Neuron (in vitro differentiated cells): ENCODE measurements around the gene PDE4D.
"Not testable (repeated sequence)": the region's sequence is repeated elsewhere in the genome, so short reads cannot be mapped to it uniquely, and the experiment has no call there.

Source experiments
- H2AFZ ChIP-seq: one replicate; pipeline ENCODE4 v1.6.1; 2013; ENCODE audit warnings: low read depth, mild to moderate bottlenecking, inconsistent platforms, low read length, moderate library complexity
- H3K27me3 ChIP-seq: one replicate; pipeline ENCODE4 v1.6.1; 2013; ENCODE audit warnings: low read length; ENCODE audit not compliant: insufficient read depth
- H3K36me3 ChIP-seq: one replicate; pipeline ENCODE4 v1.6.1; 2013; ENCODE audit warnings: low read length; ENCODE audit not compliant: insufficient read depth
- H3K4me1 ChIP-seq: one replicate; pipeline ENCODE4 v1.6.1; 2013; ENCODE audit warnings: low read length; ENCODE audit not compliant: insufficient read depth
- H3K4me3 ChIP-seq: 2 replicates; pipeline ENCODE4 v1.5.1; 2013; ENCODE audit warnings: mild to moderate bottlenecking, low read length, moderate library complexity
- H3K9me3 ChIP-seq: one replicate; pipeline ENCODE4 v1.6.1; 2013; ENCODE audit warnings: low read length

Gene PDE4D

DNA sequence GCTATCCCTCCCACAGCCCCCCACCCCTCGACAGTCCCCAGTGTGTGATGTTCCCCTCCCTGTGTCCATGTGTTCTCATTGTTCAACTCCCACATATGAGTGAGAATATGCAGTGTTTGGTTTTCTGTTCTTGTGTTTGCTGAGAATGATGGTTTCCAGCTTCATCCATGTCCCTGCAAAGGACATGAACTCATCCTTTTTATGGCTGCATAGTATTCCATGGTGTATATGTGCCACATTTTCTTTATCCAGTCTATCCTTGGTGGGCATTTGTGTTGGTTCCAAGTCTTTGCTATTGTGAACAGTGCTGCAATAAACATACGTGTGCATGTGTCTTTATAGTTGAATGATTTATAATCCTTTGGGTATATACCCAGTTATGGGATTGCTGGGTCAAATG is 940.3 kb downstream of the PDE4D start:
- H3K27me3 ChIP-seq, H3K4me1 ChIP-seq, H2AFZ ChIP-seq, H3K36me3 ChIP-seq, H3K4me3 ChIP-seq, H3K9me3 ChIP-seq: not testable (repeated sequence)

GRCh38 chr5:58950224-58950623 is 943.3 kb downstream of the PDE4D start:
- Histone ChIP-seq H3K27me3 (no peaks in the 10 kb centered on the region), H3K4me1 (peaks cover 2% of the 10 kb centered on the region), H3K4me3 (no peak overlapping the region), H3K36me3 (no peaks in the 10 kb centered on the region), H2AFZ (no peak overlapping the region), H3K9me3 (no peaks in the 10 kb centered on the region)

DNA sequence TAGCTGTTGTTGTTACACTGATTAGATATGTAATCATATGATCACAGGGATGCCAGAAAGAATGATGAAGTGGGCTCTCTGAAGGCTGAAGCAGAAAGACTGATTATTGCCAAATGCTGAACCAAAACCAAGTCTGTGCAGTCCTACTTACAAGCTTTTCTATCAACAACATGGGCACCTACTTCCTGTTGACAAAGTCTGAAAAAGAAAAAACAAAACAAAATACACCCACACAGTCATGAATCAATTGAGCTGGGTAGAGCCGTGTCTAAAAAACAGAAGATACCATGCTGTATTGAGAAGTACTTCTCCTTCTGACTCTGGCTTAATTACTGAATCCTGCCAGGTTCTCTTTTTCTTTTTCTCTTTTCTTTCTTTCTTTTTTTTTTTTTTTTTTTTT is 947.3 kb downstream of the PDE4D start:
- Histone ChIP-seq H3K9me3 (peaks cover 2% of the 10 kb centered on the region), H3K4me3 (no peak overlapping the region), H3K27me3 (no peaks in the 10 kb centered on the region), H2AFZ (no peak overlapping the region), H3K4me1 (peaks cover 2% of the 10 kb centered on the region), H3K36me3 (no peaks in the 10 kb centered on the region)

DNA sequence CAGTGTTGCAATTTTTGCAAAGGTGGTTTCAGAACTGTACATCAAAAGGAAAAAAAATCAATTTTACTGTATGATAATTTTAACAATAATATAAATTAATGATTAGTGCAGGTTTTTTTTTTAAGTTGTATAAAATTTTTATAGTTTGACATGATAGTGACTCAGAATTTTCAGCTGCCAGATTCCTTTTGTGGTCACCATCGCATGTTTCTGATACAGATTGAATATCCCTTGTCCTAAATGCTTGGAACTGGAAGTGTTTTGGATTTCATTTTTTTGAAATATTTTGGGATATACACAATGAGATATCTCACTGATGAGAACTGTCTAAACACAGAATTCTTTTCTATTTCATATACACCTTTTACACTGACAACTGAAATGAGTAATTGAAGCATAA is 949.3 kb downstream of the PDE4D start:
- H3K9me3 ChIP-seq: peaks cover 2% of the 10 kb centered on the region
- no peak overlapping the region for H3K4me3 ChIP-seq
- peaks cover 2% of the 10 kb centered on the region for H3K4me1 ChIP-seq
- no peaks in the 10 kb centered on the region for H3K36me3 ChIP-seq
- no peaks in the 10 kb centered on the region for H3K27me3 ChIP-seq
- no peak overlapping the region for H2AFZ ChIP-seq

- Histone ChIP-seq H3K4me1 (no peaks in the 10 kb centered on the region), H3K36me3 (no peaks in the 10 kb centered on the region), H2AFZ (no peak overlapping the region), H3K27me3 (no peaks in the 10 kb centered on the region), H3K9me3 (peaks cover 2% of the 10 kb centered on the region), H3K4me3 (no peak overlapping the region)
Measured at GRCh38 chr5:58940446-58940845, 953.1 kb downstream of the PDE4D start.

- no peaks in the 10 kb centered on the region for H3K36me3 ChIP-seq
- H3K9me3 ChIP-seq: peaks cover 2% of the 10 kb centered on the region
- no peak overlapping the region for H2AFZ ChIP-seq
- H3K27me3 ChIP-seq: no peaks in the 10 kb centered on the region
- H3K4me3 ChIP-seq: no peak overlapping the region
- H3K4me1 ChIP-seq: peaks cover 4% of the 10 kb centered on the region
Measured at GRCh38 chr5:58939664-58940063, 953.9 kb downstream of the PDE4D start.

- Histone ChIP-seq H3K9me3 (peaks cover 2% of the 10 kb centered on the region), H3K4me3 (no peak overlapping the region)
Measured at GRCh38 chr5:58938563-58939424, 954.7 kb downstream of the PDE4D start.

DNA sequence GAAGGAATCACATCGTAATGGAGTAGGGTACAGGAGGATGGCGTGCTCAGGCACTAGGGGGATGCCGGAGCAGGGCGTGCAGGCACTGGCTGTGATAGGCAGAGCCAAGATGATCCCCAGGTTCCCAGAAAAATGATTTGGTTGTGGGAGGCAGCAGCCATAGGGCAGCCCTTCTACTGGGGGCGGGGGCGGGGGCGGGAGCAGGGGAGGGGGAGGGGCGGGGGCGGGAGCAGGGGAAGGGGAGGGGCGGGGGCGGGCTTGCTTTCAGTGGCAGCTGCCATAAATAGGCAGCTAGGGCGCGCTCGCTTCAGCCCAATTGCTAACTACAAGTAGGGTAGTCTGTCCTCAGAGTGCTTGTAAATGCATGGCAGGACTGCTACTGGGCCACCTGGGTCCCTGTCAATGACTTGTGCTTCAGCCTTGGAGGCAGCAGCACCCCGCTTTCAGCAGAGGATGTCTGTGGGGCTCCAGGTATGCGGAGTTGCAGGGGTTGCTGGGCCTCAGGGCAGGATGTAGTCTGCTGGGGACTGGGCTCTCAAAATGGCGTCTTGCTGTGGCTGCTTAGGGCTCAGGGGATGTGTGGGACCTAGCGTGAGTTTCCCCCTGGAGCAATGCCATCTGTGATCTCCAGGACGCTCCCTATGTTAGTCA is 956.4 kb downstream of the PDE4D start:
- no peak overlapping the region for H2AFZ ChIP-seq
- peaks cover 16% of the 10 kb centered on the region for H3K4me1 ChIP-seq
- no peaks in the 10 kb centered on the region for H3K36me3 ChIP-seq
- no peaks in the 10 kb centered on the region for H3K27me3 ChIP-seq
- H3K4me3 ChIP-seq: no peak overlapping the region
- H3K9me3 ChIP-seq: no peaks in the 10 kb centered on the region

More at GRCh38 chr5:58938563-58939424, 954.7 kb downstream of the PDE4D start:
- H3K27me3 ChIP-seq: no peaks in the 10 kb centered on the region
- H3K36me3 ChIP-seq: no peaks in the 10 kb centered on the region
- peaks cover 12% of the 10 kb centered on the region for H3K4me1 ChIP-seq
- no peak overlapping the region for H2AFZ ChIP-seq

DNA sequence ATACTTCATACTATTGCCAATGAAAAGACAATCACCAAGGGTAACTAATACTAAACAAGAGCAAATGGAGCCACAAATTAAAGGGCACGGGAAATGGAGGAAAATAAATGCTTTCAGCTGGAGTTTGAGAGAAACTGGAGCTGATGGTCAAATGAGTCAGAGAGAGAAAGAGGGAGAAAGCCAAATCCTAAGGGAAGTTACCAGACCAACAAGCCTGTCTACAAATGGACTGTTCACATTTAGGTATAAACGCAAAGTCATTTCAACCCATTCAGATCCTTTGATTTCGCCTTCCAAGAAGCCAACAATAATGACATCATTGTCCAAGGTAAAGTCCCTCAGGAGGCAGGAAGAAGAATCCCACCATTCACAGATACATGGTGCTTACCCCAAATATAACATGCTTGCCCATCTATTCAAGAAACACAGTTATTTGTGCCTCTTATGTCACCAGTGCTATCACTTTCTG is 958.9 kb downstream of the PDE4D start:
- Histone ChIP-seq H3K4me3 (no peak overlapping the region), H3K27me3 (no peaks in the 10 kb centered on the region), H2AFZ (peak overlapping the region; percentile 58), H3K36me3 (no peaks in the 10 kb centered on the region), H3K4me1 (peaks cover 16% of the 10 kb centered on the region), H3K9me3 (no peaks in the 10 kb centered on the region)

- Histone ChIP-seq H3K27me3 (no peaks in the 10 kb centered on the region), H2AFZ (peak overlapping the region; percentile 58), H3K4me1 (peaks cover 16% of the 10 kb centered on the region), H3K36me3 (no peaks in the 10 kb centered on the region), H3K9me3 (no peaks in the 10 kb centered on the region), H3K4me3 (no peak overlapping the region)
Measured at GRCh38 chr5:58933891-58934628, 959.5 kb downstream of the PDE4D start.

DNA sequence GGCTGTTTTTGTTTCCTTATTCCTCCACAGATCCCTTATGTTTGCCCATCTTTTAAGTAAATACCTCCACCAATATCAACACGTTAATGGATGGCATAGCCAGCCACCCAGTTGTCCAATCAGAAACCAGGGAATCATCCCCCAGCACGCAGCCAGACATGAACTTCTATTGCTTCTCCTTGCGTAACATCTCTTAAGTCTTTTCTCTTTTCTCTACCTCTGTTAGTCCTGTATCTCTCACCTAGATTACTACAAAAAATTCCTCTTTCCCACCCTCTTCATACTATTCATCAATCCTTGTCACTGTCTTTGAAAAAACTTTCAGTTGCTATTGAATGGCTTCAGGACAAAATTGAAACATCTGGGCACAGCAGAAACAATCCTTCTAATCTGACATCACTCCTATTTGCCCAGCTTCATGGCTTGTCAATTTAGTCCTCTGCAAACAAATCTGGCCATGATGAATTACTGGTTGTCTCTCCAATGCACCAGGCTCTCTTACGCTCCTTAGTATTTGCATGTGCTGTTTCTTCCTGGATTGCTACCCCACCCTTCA is 961.4 kb downstream of the PDE4D start:
- Histone ChIP-seq H2AFZ (no peak overlapping the region), H3K27me3 (no peaks in the 10 kb centered on the region), H3K4me3 (no peak overlapping the region), H3K9me3 (no peaks in the 10 kb centered on the region), H3K36me3 (no peaks in the 10 kb centered on the region), H3K4me1 (peaks cover 25% of the 10 kb centered on the region)

GRCh38 chr5:58930520-58930919 is 963.0 kb downstream of the PDE4D start:
- H3K27me3 ChIP-seq: no peaks in the 10 kb centered on the region
- H3K9me3 ChIP-seq: no peaks in the 10 kb centered on the region
- H3K4me3 ChIP-seq: no peak overlapping the region
- H3K4me1 ChIP-seq: peaks cover 40% of the 10 kb centered on the region
- H2AFZ ChIP-seq: no peak overlapping the region
- no peaks in the 10 kb centered on the region for H3K36me3 ChIP-seq

- no peaks in the 10 kb centered on the region for H3K27me3 ChIP-seq
Measured at GRCh38 chr5:58929726-58930125, 963.8 kb downstream of the PDE4D start.

More at GRCh38 chr5:58929726-58930125, 963.8 kb downstream of the PDE4D start:
- Histone ChIP-seq H3K9me3 (no peaks in the 10 kb centered on the region), H3K36me3 (no peaks in the 10 kb centered on the region), H3K4me1 (peaks cover 37% of the 10 kb centered on the region), H2AFZ (no peak overlapping the region), H3K4me3 (no peak overlapping the region)
